Liver (tissue), 3 donors: ENCODE measurements around the gene RAB6B.

Source experiments
- CTCF ChIP-seq: fragments of 150-350 bp; IDR thresholded peaks from 2 replicates; pipeline ENCODE4 v1.5.1; 2017; ENCODE audit warnings: improper control_type of control experiment, low read depth, low read length; ENCODE audit not compliant: missing input control
- MAX ChIP-seq: IDR thresholded peaks from 2 replicates; pipeline ENCODE4 v1.6.1; 2016; ENCODE audit warnings: antibody characterized with exemption
- SP1 ChIP-seq: IDR thresholded peaks from 2 replicates; pipeline ENCODE4 v1.6.1; 2018; ENCODE audit warnings: antibody characterized with exemption, mild to moderate bottlenecking
- donor health status: healthy.
- donor health status: healthy.

- TF ChIP-seq MAX = no peak
- TF ChIP-seq CTCF = no peak
- TF ChIP-seq SP1 = no peak
These were observed 30.5 kb upstream of the RAB6B start for GRCh38 chr3:133925960-133926735.
